Heart left ventricle (tissue), 13 donors: ENCODE measurements around the gene ZNF689.

ENCODE experiments used
- POLR2A ChIP-seq, 2 donors: fragments of 450-650 bp; IDR thresholded peaks; one replicate each; pipeline ENCODE4 v1.6.1; 2017; ENCODE audit warnings: antibody characterized with exemption in 2 of 2, mild to moderate bottlenecking in 2 of 2, moderate library complexity in 2 of 2
- TF ChIP-seq, protein P1 (sequence below), 12 donors: fragments of 200-600 bp; sonication (generic) in 4 of 12; IDR thresholded peaks; one replicate each; pipeline versions ENCODE4 v1.5.0 to v1.8.0; 2018 to 2022; ENCODE audit warnings: antibody characterized with exemption in 12 of 12, mild to moderate bottlenecking in 5 of 12
- donor health status: ischemic (EF 13 %, LVEDD 7.1; RV severe dilation, severe dysfunction).
- donor health status: DM: no; HTN: yes; CAD: no.
- donor health status: DM: no; HTN: no; CAD: no.
- donor health status: ischemic (EF 25% LVEDD 6.9; RV normal size, moderate dysfunction).
- donor health status: ischemic (EF 25% LVEDD 5.7; RV mildly dilated, moderate dysfunction).
- donor health status: ischemic (EF 35%, LVEDD 5.7; RV mildly dilated, moderate dysfunction).
- donor health status: nonischemic (EF 11% LVEDD 7.7; RV severe dilation, severe dysfunction).
- donor health status: DM: yes; HTN: yes; CAD: no.
- donor health status: PGD.
- donor health status: ischemic (EF 29% LVEDD 5.4; RV normal size, mild dysfunction).
- donor health status: nonischemic (EF 23%, LVEDD 6.1; RV moderate dilation, normal function).

DNA sequence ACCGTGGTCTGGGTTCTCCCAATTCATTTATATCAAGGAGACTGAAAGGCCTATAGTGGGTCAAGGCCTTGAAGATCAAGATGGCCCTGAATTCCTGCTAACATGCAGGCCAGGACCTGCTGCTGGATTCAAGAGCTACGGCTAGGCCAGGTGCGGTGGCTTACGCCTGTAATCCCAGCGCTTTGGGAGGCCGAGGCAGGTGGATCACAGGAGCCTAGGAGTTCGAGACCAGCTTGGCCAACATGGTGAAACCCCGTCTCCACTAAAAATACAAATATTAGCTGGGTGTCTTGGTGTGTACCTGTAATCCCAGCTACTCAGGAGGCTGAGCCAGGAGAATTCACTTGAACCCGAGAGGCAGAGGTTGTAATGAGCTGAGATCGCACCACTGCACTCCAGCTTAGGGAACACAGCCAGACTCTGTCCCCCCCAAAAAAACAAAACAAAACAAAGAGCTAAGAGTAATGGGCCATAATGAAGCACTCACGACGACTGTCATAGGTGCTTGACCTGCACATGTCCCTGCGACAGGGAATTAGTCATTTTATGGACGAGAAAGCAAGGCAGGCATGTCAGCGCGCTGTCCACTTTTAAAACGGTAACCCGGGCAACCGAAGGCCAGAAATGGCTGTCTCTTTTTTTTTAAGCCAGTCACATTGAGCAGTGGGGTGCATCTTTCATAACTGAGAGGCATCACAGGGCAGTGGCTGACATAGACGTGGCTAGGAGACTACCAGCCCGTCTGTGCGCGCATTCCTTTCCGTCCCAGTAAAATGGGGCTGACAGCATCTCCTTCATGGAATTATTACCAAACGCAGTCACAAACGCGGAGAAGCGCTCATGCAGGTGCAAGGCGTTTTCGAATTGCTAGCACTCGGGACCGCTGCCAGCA lies 47.0 kb upstream of the ZNF689 start:
- TF ChIP-seq, protein P1, sequence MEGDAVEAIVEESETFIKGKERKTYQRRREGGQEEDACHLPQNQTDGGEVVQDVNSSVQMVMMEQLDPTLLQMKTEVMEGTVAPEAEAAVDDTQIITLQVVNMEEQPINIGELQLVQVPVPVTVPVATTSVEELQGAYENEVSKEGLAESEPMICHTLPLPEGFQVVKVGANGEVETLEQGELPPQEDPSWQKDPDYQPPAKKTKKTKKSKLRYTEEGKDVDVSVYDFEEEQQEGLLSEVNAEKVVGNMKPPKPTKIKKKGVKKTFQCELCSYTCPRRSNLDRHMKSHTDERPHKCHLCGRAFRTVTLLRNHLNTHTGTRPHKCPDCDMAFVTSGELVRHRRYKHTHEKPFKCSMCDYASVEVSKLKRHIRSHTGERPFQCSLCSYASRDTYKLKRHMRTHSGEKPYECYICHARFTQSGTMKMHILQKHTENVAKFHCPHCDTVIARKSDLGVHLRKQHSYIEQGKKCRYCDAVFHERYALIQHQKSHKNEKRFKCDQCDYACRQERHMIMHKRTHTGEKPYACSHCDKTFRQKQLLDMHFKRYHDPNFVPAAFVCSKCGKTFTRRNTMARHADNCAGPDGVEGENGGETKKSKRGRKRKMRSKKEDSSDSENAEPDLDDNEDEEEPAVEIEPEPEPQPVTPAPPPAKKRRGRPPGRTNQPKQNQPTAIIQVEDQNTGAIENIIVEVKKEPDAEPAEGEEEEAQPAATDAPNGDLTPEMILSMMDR (IDR thresholded peaks at IDR 0.05), result no peak
- no peak for TF ChIP-seq POLR2A (IDR thresholded peaks at IDR 0.05)
